ENCODE measurements around the gene COL25A1.
"Not testable (repeated sequence)": the region's sequence is repeated elsewhere in the genome, so short reads cannot be mapped to it uniquely, and the experiment has no call there.

COL25A1 gene

GRCh38 chr4:108947526-108947925, 354.9 kb downstream of the COL25A1 start:
- Histone ChIP-seq H3K27me3 (ENCODE audit: control insufficient read depth in 5 of 5, insufficient read depth in 4 of 5, low read length in 5 of 5) (no peaks in the 10 kb centered on the region), H3K4me1 (ENCODE audit: control insufficient read depth in 5 of 5, insufficient read depth in 5 of 5, low read length in 5 of 5) (peaks cover 0 to 14% (median 0%) of the 10 kb centered on the region in 5 donors), H3K9ac (ENCODE audit: low read length in 5 of 5) (no peak overlapping the region), H3K9me3 (ENCODE audit: control insufficient read depth in 5 of 5, low read length in 5 of 5) (no peaks in the 10 kb centered on the region), H3K36me3 (ENCODE audit: control insufficient read depth in 5 of 5, insufficient read depth in 5 of 5, low read length in 5 of 5) (no peaks in the 10 kb centered on the region), H3K4me3 (ENCODE audit: low read depth in 1 of 5, low read length in 5 of 5) (no peak overlapping the region), H3K27ac (ENCODE audit: low read depth, low read length) (no peak overlapping the region)

GRCh38 chr4:108946237-108946636, 356.2 kb downstream of the COL25A1 start:
- Histone ChIP-seq H3K36me3 (ENCODE audit: control insufficient read depth in 5 of 5, insufficient read depth in 5 of 5, low read length in 5 of 5) (no peaks in the 10 kb centered on the region), H3K27ac (ENCODE audit: low read depth, low read length) (no peak overlapping the region), H3K4me1 (ENCODE audit: control insufficient read depth in 5 of 5, insufficient read depth in 5 of 5, low read length in 5 of 5) (peaks cover 0 to 14% (median 0%) of the 10 kb centered on the region in 5 donors), H3K27me3 (ENCODE audit: control insufficient read depth in 5 of 5, insufficient read depth in 4 of 5, low read length in 5 of 5) (no peaks in the 10 kb centered on the region), H3K9me3 (ENCODE audit: control insufficient read depth in 5 of 5, low read length in 5 of 5) (no peaks in the 10 kb centered on the region), H3K9ac (ENCODE audit: low read length in 5 of 5) (no peak overlapping the region), H3K4me3 (ENCODE audit: low read depth in 1 of 5, low read length in 5 of 5) (no peak overlapping the region)

- Histone ChIP-seq H3K9ac (ENCODE audit: low read length in 5 of 5) (no peak overlapping the region), H3K4me3 (ENCODE audit: low read depth in 1 of 5, low read length in 5 of 5) (no peak overlapping the region), H3K9me3 (ENCODE audit: control insufficient read depth in 5 of 5, low read length in 5 of 5) (no peaks in the 10 kb centered on the region)
These were observed 358.4 kb downstream of the COL25A1 start for GRCh38 chr4:108943976-108944591.

GRCh38 chr4:108943371-108943770, 359.1 kb downstream of the COL25A1 start:
- Histone ChIP-seq H3K9me3 (ENCODE audit: control insufficient read depth in 5 of 5, low read length in 5 of 5) (no peaks in the 10 kb centered on the region), H3K36me3 (ENCODE audit: control insufficient read depth in 5 of 5, insufficient read depth in 5 of 5, low read length in 5 of 5) (no peaks in the 10 kb centered on the region), H3K27me3 (ENCODE audit: control insufficient read depth in 5 of 5, insufficient read depth in 4 of 5, low read length in 5 of 5) (no peaks in the 10 kb centered on the region), H3K27ac (ENCODE audit: low read depth, low read length) (no peak overlapping the region), H3K9ac (ENCODE audit: low read length in 5 of 5) (no peak overlapping the region), H3K4me1 (ENCODE audit: control insufficient read depth in 5 of 5, insufficient read depth in 5 of 5, low read length in 5 of 5) (peaks cover 0 to 7% (median 0%) of the 10 kb centered on the region in 5 donors), H3K4me3 (ENCODE audit: low read depth in 1 of 5, low read length in 5 of 5) (no peak overlapping the region)

More at GRCh38 chr4:108943976-108944591, 358.4 kb downstream of the COL25A1 start:
- Histone ChIP-seq H3K36me3 (ENCODE audit: control insufficient read depth in 5 of 5, insufficient read depth in 5 of 5, low read length in 5 of 5) (no peaks in the 10 kb centered on the region), H3K27me3 (ENCODE audit: control insufficient read depth in 5 of 5, insufficient read depth in 4 of 5, low read length in 5 of 5) (no peaks in the 10 kb centered on the region), H3K27ac (ENCODE audit: low read depth, low read length) (no peak overlapping the region), H3K4me1 (ENCODE audit: control insufficient read depth in 5 of 5, insufficient read depth in 5 of 5, low read length in 5 of 5) (peaks cover 0 to 7% (median 0%) of the 10 kb centered on the region in 5 donors)

DNA sequence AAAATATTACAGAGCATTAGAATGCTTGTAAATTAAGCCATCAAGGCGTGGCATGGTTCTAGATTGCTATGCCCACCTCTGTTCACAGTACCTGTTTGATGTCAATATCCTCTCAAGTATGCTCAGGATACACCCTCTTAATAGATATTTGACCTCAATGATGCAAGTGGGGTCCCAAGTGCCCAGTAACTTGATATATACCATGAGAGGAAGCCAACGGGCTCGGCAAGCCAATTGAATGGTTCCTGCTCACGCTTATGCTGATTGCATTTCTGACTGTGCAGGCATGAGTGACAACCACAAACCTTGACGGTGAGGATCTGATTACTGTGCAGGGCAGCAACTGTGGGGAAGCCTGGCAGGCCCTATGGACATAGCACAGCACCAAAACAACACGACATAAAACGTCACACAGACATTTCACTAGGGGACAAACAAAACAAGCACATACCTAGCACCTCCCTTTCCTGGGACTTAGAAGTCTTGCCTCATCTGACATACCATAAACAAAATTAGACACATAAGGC, 360.5 kb downstream of the COL25A1 start:
- Histone ChIP-seq H3K27me3 (ENCODE audit: control insufficient read depth in 5 of 5, insufficient read depth in 4 of 5, low read length in 5 of 5) (no peaks in the 10 kb centered on the region), H3K4me1 (ENCODE audit: control insufficient read depth in 5 of 5, insufficient read depth in 5 of 5, low read length in 5 of 5) (peaks cover 0 to 7% (median 0%) of the 10 kb centered on the region in 5 donors), H3K9me3 (ENCODE audit: control insufficient read depth in 5 of 5, low read length in 5 of 5) (no peaks in the 10 kb centered on the region), H3K4me3 (ENCODE audit: low read depth in 1 of 5, low read length in 5 of 5) (no peak overlapping the region), H3K9ac (ENCODE audit: low read length in 5 of 5) (no peak overlapping the region), H3K27ac (ENCODE audit: low read depth, low read length) (no peak overlapping the region), H3K36me3 (ENCODE audit: control insufficient read depth in 5 of 5, insufficient read depth in 5 of 5, low read length in 5 of 5) (no peaks in the 10 kb centered on the region)

DNA sequence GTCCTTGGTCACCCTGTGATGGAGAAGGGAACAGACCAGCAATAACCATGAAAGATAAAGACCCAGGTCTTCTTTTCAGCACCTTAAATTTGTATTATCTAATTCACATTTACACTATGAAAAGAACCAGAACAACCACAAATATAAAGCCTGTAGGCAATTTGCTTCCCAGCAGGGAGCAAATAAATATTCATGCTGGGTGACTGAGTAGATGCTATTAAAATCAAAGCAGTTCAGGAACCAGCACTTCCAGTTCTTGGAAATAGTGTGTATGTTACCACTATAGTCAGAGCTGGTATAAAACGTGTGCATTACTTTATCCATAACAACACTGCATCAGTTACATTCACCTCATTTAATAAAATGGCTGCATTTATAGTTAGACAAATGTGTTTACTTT, 361.8 kb downstream of the COL25A1 start:
- Histone ChIP-seq H3K9me3 (ENCODE audit: control insufficient read depth in 5 of 5, low read length in 5 of 5) (no peaks in the 10 kb centered on the region), H3K4me1 (ENCODE audit: control insufficient read depth in 5 of 5, insufficient read depth in 5 of 5, low read length in 5 of 5) (peaks cover 0 to 7% (median 0%) of the 10 kb centered on the region in 5 donors), H3K36me3 (ENCODE audit: control insufficient read depth in 5 of 5, insufficient read depth in 5 of 5, low read length in 5 of 5) (no peaks in the 10 kb centered on the region), H3K27me3 (ENCODE audit: control insufficient read depth in 5 of 5, insufficient read depth in 4 of 5, low read length in 5 of 5) (no peaks in the 10 kb centered on the region), H3K4me3 (ENCODE audit: low read depth in 1 of 5, low read length in 5 of 5) (no peak overlapping the region), H3K27ac (ENCODE audit: low read depth, low read length) (no peak overlapping the region), H3K9ac (ENCODE audit: low read length in 5 of 5) (no peak overlapping the region)

DNA sequence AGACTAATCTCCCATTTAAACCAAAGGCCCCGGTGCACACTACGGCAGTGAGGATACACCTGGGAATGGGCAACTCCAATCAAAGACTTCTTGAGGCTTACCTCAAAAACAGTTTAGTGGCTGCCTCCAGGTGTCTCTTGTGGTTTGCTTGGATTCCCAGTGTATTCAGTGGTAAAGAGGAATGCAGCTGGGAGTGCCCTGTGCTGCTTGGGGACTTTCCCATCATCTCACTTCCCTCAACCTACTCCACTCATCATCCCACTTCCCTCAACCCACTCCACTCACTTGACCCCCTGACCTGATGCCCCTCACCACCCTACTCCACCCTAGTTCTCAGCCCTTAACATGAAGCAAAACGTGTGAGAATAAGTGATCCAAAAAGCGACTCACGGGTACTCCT, 362.3 kb downstream of the COL25A1 start:
- Histone ChIP-seq H3K27me3 (ENCODE audit: control insufficient read depth in 5 of 5, insufficient read depth in 4 of 5, low read length in 5 of 5) (no peaks in the 10 kb centered on the region), H3K9me3 (ENCODE audit: control insufficient read depth in 5 of 5, low read length in 5 of 5) (no peaks in the 10 kb centered on the region), H3K27ac (ENCODE audit: low read depth, low read length) (no peak overlapping the region), H3K9ac (ENCODE audit: low read length in 5 of 5) (no peak overlapping the region), H3K4me1 (ENCODE audit: control insufficient read depth in 5 of 5, insufficient read depth in 5 of 5, low read length in 5 of 5) (peaks cover 0 to 7% (median 0%) of the 10 kb centered on the region in 5 donors), H3K4me3 (ENCODE audit: low read depth in 1 of 5, low read length in 5 of 5) (no peak overlapping the region), H3K36me3 (ENCODE audit: control insufficient read depth in 5 of 5, insufficient read depth in 5 of 5, low read length in 5 of 5) (no peaks in the 10 kb centered on the region)

DNA sequence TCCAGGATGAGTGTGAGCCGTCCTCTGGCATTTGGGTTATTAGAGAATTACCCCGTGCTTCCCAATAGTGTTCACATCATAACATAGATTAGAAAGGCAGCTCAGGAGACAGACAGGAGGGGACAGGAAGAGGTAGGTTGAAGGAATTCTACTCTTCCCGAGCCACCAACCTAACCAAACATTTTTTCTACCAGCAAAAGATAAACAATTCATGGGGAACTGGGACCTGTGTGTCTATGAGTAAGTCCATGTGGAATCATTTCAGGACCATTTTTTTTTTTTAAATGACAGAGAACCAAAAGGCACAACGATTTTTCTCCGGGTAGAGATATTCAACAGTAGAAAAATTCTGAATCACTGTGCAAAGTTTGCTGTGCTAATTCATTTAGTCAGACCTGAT, 365.4 kb downstream of the COL25A1 start:
- Histone ChIP-seq H3K4me3 (ENCODE audit: low read depth in 1 of 5, low read length in 5 of 5) (no peak overlapping the region), H3K27ac (ENCODE audit: low read depth, low read length) (no peak overlapping the region), H3K9ac (ENCODE audit: low read length in 5 of 5) (no peak overlapping the region), H3K27me3 (ENCODE audit: control insufficient read depth in 5 of 5, insufficient read depth in 4 of 5, low read length in 5 of 5) (no peaks in the 10 kb centered on the region), H3K36me3 (ENCODE audit: control insufficient read depth in 5 of 5, insufficient read depth in 5 of 5, low read length in 5 of 5) (no peaks in the 10 kb centered on the region), H3K9me3 (ENCODE audit: control insufficient read depth in 5 of 5, low read length in 5 of 5) (no peaks in the 10 kb centered on the region), H3K4me1 (ENCODE audit: control insufficient read depth in 5 of 5, insufficient read depth in 5 of 5, low read length in 5 of 5) (no peaks in the 10 kb centered on the region)

- not testable (repeated sequence) for H3K4me1 ChIP-seq (ENCODE audit: control insufficient read depth in 5 of 5, insufficient read depth in 5 of 5, low read length in 5 of 5); H3K9ac ChIP-seq (ENCODE audit: low read length in 5 of 5); H3K9me3 ChIP-seq (ENCODE audit: control insufficient read depth in 5 of 5, low read length in 5 of 5); H3K27ac ChIP-seq (ENCODE audit: low read depth, low read length); H3K4me3 ChIP-seq (ENCODE audit: low read depth in 1 of 5, low read length in 5 of 5); H3K36me3 ChIP-seq (ENCODE audit: control insufficient read depth in 5 of 5, insufficient read depth in 5 of 5, low read length in 5 of 5); H3K27me3 ChIP-seq (ENCODE audit: control insufficient read depth in 5 of 5, insufficient read depth in 4 of 5, low read length in 5 of 5)
These were observed 368.5 kb downstream of the COL25A1 start for GRCh38 chr4:108933925-108934324.

DNA sequence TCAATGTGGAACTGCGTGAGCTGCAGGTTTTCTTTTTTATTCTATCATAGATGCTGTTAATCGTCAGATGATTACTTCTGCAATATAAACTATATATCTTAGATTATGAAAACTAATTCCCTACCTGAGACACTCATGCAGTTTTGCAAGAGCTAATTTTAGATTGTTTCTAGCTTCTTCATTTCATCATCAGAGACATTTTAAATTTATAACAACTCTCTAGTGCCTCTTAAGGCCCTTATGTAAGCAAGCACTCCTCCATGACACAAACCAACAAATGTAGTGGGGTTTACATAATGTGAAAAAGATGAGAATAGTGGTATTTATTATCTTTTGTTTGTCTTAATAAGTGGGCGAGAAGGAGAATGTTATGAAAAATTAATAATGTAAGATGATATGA, 369.4 kb downstream of the COL25A1 start:
- Histone ChIP-seq H3K4me3 (ENCODE audit: low read depth in 1 of 5, low read length in 5 of 5) (no peak overlapping the region), H3K27ac (ENCODE audit: low read depth, low read length) (no peak overlapping the region), H3K27me3 (ENCODE audit: control insufficient read depth in 5 of 5, insufficient read depth in 4 of 5, low read length in 5 of 5) (no peaks in the 10 kb centered on the region), H3K9me3 (ENCODE audit: control insufficient read depth in 5 of 5, low read length in 5 of 5) (no peaks in the 10 kb centered on the region), H3K4me1 (ENCODE audit: control insufficient read depth in 5 of 5, insufficient read depth in 5 of 5, low read length in 5 of 5) (no peaks in the 10 kb centered on the region), H3K36me3 (ENCODE audit: control insufficient read depth in 5 of 5, insufficient read depth in 5 of 5, low read length in 5 of 5) (no peaks in the 10 kb centered on the region), H3K9ac (ENCODE audit: low read length in 5 of 5) (no peak overlapping the region)

All from subcutaneous abdominal adipose tissue (tissue), 5 donors.